IPS-18a (cell line): ENCODE measurements around the gene ZC3H12A.
"Not testable (repeated sequence)": the region's sequence is repeated elsewhere in the genome, so short reads cannot be mapped to it uniquely, and the experiment has no call there.

ENCODE experiments used
- H3K27ac ChIP-seq: one replicate; pipeline ENCODE4 v1.5.1; 2013; ENCODE audit warnings: low read length
- H3K27me3 ChIP-seq: one replicate; pipeline ENCODE4 v1.6.1; 2013; ENCODE audit warnings: mild to moderate bottlenecking, low read length; ENCODE audit not compliant: control insufficient read depth, insufficient read depth
- H3K36me3 ChIP-seq: one replicate; pipeline ENCODE4 v1.6.1; 2013; ENCODE audit warnings: low read depth, low read length; ENCODE audit not compliant: control insufficient read depth
- H3K4me1 ChIP-seq: one replicate; pipeline ENCODE4 v1.6.1; 2013; ENCODE audit warnings: low read depth, low read length; ENCODE audit not compliant: control insufficient read depth
- H3K4me3 ChIP-seq: one replicate; pipeline ENCODE4 v1.5.1; 2013; ENCODE audit warnings: low read length
- H3K9ac ChIP-seq: one replicate; pipeline ENCODE4 v1.6.1; 2013; ENCODE audit warnings: mild to moderate bottlenecking, low read length, moderate library complexity
- H3K9me3 ChIP-seq: one replicate; pipeline ENCODE4 v1.6.1; 2013; ENCODE audit warnings: low read depth, low read length; ENCODE audit not compliant: control insufficient read depth

ZC3H12A gene

DNA sequence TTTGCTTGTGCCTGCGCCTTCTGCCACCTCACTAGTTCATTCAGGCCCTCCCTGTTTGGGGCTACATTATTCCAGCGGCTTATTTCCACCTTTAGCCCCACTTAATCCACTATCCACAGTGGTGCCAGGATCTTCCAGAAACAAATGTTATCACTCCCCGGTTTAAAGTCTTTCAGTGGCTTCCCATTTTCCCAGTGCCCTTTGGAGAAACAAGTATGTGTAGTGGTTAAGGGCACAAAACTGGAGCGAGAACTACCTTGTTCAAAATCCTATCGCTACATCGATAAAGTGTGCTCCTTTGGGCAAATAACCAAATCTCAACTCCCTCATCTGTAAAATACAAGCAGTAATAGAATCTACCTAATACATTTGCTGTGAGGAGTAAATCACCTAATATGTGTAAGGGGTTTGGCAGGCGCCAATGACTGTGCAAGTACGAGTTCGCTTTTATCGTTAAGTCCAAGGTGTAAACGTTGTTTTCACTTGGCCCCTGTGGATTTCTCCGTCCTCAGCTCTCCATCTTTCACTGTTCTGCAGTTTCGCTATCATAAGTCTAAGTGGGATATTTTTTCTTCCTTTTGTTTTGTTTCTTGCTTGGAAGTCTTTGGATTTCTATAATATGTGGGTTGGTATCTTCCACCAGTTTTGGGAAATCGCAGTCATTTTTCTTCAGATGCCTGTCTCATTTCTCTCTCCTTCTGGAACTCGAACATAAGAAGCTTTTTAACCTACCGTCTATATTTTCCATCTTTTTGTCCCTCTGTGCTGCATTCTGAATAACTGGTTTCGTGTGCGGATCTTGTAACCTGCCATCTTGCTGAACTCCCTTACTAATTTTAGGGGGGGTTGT lies 41.0 kb downstream of the ZC3H12A start:
- peak overlapping the region; percentile 54 for H3K9ac ChIP-seq

DNA sequence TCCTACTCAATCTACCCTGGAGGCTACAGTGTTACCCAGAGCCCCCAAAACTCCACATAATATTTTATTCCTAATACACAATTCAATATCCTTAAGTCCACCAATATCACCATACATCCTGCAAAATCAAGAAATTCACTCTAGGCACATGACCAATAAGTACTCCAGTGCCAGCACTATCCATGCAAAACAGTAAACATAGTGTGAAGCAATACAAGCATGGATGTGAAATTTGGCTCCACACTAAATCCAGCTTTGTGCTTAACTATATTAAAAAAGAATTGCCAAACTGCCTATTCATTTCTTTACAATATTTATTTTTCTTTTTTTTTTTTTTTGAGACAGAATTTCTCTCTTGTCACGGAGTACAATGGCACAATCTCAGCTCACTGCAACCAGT lies 43.2 kb downstream of the ZC3H12A start:
- peaks cover 6% of the 10 kb centered on the region for H3K4me1 ChIP-seq
- H3K9me3 ChIP-seq: no peaks in the 10 kb centered on the region

More for the DNA sequence above, 41.0 kb downstream of the ZC3H12A start:
- peak overlapping the region; percentile 4 for H3K27ac ChIP-seq
- peak overlapping the region; percentile 79 for H3K4me3 ChIP-seq
- peaks cover 10% of the 10 kb centered on the region for H3K27me3 ChIP-seq
- peaks cover 7% of the 10 kb centered on the region for H3K36me3 ChIP-seq
- H3K9me3 ChIP-seq: no peaks in the 10 kb centered on the region
- peaks cover 6% of the 10 kb centered on the region for H3K4me1 ChIP-seq

DNA sequence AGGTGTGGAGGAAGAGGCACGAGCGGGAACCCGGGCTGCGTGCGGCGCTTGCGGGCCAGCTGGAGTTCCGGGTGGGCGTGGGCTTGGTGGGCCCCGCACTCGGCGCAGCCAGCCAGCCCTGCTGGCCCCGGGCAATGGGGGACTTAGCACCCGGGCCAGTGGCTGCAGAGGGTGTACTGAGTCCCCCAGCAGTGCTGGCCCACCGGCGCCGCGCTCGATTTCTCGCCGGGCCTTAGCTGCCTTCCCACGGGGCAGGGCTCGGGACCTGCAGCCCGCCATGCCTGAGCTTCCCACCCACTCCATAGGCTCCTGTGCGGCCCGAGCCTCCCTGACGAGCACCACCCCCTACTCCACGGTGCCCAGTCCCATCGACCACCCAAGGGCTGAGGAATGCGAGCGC lies 43.9 kb downstream of the ZC3H12A start:
- not testable (repeated sequence) for H3K36me3 ChIP-seq, H3K27ac ChIP-seq, H3K9ac ChIP-seq, H3K4me1 ChIP-seq, H3K27me3 ChIP-seq, H3K9me3 ChIP-seq, H3K4me3 ChIP-seq

More for the DNA sequence above, 43.2 kb downstream of the ZC3H12A start:
- no peak overlapping the region for H3K9ac ChIP-seq
- H3K27me3 ChIP-seq: peaks cover 10% of the 10 kb centered on the region
- no peak overlapping the region for H3K4me3 ChIP-seq
- H3K27ac ChIP-seq: no peak overlapping the region
- H3K36me3 ChIP-seq: peaks cover 6% of the 10 kb centered on the region

GRCh38 chr1:37518929-37519328 lies 44.5 kb downstream of the ZC3H12A start:
- not testable (repeated sequence) for H3K4me3 ChIP-seq, H3K9me3 ChIP-seq, H3K9ac ChIP-seq, H3K27ac ChIP-seq, H3K4me1 ChIP-seq, H3K27me3 ChIP-seq, H3K36me3 ChIP-seq

DNA sequence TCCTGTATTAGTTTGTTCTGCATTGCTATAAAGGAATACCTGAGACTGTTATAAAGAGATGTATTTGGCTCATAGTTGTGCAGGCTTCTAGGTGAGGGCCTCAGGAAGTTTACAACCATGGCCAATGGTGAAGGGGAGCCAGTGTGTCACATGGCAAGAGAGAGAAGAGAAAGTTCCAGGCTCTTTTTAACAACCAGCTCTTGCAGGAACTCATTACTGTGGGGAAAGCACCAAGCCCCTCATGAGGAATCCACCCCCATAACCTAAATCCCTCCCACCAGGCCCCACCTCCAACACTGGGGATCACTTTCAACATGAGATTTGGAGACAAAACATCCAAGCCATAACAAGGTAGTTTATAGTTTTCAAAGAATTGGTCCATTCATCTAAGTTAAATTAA lies 45.2 kb downstream of the ZC3H12A start:
- peaks cover 6% of the 10 kb centered on the region for H3K4me1 ChIP-seq

GRCh38 chr1:37529888-37530287 lies 55.5 kb downstream of the ZC3H12A start:
- H3K4me1 ChIP-seq, H3K27me3 ChIP-seq, H3K9me3 ChIP-seq, H3K9ac ChIP-seq, H3K36me3 ChIP-seq, H3K27ac ChIP-seq, H3K4me3 ChIP-seq: not testable (repeated sequence)

More for the DNA sequence above, 45.2 kb downstream of the ZC3H12A start:
- Histone ChIP-seq H3K9ac (no peak overlapping the region), H3K9me3 (no peaks in the 10 kb centered on the region), H3K36me3 (no peaks in the 10 kb centered on the region), H3K27ac (no peak overlapping the region), H3K4me3 (no peak overlapping the region), H3K27me3 (peaks cover 10% of the 10 kb centered on the region)

- H3K4me3 ChIP-seq, H3K9ac ChIP-seq, H3K27ac ChIP-seq, H3K9me3 ChIP-seq, H3K4me1 ChIP-seq, H3K27me3 ChIP-seq: not testable (repeated sequence)
- H3K36me3 ChIP-seq: peaks cover 21% of the 10 kb centered on the region
Observed at GRCh38 chr1:37532418-37533156, 58.2 kb downstream of the ZC3H12A start.

GRCh38 chr1:37533317-37534093 lies 59.1 kb downstream of the ZC3H12A start:
- Histone ChIP-seq H3K4me1 (no peaks in the 10 kb centered on the region), H3K36me3 (peaks cover 26% of the 10 kb centered on the region), H3K27ac (no peak overlapping the region), H3K9ac (no peak overlapping the region), H3K27me3 (no peaks in the 10 kb centered on the region), H3K9me3 (no peaks in the 10 kb centered on the region), H3K4me3 (no peak overlapping the region)
